Measurements from ENCODE around the gene CRADD.

CRADD gene

GRCh38 chr12:93699271-93700145, 22.3 kb downstream of the CRADD start:
- POLR2A ChIA-PET (ENCODE audit: low non-redundant PET) = interaction anchor here (0.6 kb wide), 1 partner anchor 10 kb away, joined by 4 read pairs; no protein-coding TSS in a partner anchor
- TF ChIP-seq, protein P1, sequence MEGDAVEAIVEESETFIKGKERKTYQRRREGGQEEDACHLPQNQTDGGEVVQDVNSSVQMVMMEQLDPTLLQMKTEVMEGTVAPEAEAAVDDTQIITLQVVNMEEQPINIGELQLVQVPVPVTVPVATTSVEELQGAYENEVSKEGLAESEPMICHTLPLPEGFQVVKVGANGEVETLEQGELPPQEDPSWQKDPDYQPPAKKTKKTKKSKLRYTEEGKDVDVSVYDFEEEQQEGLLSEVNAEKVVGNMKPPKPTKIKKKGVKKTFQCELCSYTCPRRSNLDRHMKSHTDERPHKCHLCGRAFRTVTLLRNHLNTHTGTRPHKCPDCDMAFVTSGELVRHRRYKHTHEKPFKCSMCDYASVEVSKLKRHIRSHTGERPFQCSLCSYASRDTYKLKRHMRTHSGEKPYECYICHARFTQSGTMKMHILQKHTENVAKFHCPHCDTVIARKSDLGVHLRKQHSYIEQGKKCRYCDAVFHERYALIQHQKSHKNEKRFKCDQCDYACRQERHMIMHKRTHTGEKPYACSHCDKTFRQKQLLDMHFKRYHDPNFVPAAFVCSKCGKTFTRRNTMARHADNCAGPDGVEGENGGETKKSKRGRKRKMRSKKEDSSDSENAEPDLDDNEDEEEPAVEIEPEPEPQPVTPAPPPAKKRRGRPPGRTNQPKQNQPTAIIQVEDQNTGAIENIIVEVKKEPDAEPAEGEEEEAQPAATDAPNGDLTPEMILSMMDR (conservative IDR thresholded peaks at IDR 0.05; ENCODE audit: low read depth) = no peak
- H3K27ac ChIP-seq = no peak overlapping the region
- CTCF ChIA-PET = interaction anchor here (0.6 kb wide), 1 partner anchor 109 kb away, joined by 3 read pairs; no protein-coding TSS in a partner anchor
- DNase-seq (ENCODE audit: low spot score) = no peak

- ChIA-PET CTCF (no interaction called here), POLR2A (ENCODE audit: low non-redundant PET) (no interaction called here)
- H3K27ac ChIP-seq = no peak overlapping the region
- DNase-seq (ENCODE audit: low spot score) = no peak
- TF ChIP-seq, protein P1 (conservative IDR thresholded peaks at IDR 0.05; ENCODE audit: low read depth) = no peak
Measured at GRCh38 chr12:93702707-93703315, 25.6 kb downstream of the CRADD start.

GRCh38 chr12:93704122-93704521, 26.9 kb downstream of the CRADD start:
- ChIA-PET CTCF (no interaction called here), POLR2A (ENCODE audit: low non-redundant PET) (no interaction called here)
- TF ChIP-seq, protein P1 (conservative IDR thresholded peaks at IDR 0.05; ENCODE audit: low read depth) = no peak
- no peak overlapping the region for H3K27ac ChIP-seq
- DNase-seq (ENCODE audit: low spot score) = no peak

DNA sequence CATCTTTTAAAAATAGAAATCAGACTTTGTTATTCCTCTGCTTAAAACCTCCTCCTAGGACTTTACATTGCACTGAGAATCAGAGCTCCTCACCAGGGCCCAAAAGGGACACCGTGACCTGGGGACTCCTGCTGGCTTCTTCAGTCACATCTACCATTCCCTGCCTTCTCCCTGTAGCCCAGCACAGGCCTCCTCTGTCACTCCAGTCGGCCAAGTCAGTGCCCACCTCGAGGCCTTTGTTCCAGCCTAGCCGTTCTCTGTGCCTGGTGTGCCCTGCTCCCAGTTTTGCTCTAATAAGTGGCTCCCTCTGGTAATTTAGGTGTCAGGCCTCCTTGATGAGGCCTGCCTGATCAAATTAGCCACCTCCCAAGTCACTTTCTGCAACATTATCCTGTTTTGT, 27.4 kb downstream of the CRADD start:
- CTCF ChIA-PET = no interaction called here
- TF ChIP-seq, protein P1 (conservative IDR thresholded peaks at IDR 0.05; ENCODE audit: low read depth) = no peak
- H3K27ac ChIP-seq = no peak overlapping the region

GRCh38 chr12:93705237-93705636, 28.1 kb downstream of the CRADD start:
- no peak overlapping the region for H3K27ac ChIP-seq
- no peak for DNase-seq (ENCODE audit: low spot score)
- ChIA-PET CTCF (interaction anchor here (1.0 kb wide), 1 partner anchor 13 kb away, joined by 4 read pairs; no protein-coding TSS in a partner anchor), POLR2A (ENCODE audit: low non-redundant PET) (no interaction called here)
- TF ChIP-seq, protein P1 (conservative IDR thresholded peaks at IDR 0.05; ENCODE audit: low read depth) = no peak

More for the DNA sequence above, 27.4 kb downstream of the CRADD start:
- no peak for DNase-seq (ENCODE audit: low spot score)
- POLR2A ChIA-PET (ENCODE audit: low non-redundant PET) = no interaction called here

GRCh38 chr12:93706387-93706786, 29.2 kb downstream of the CRADD start:
- ChIA-PET CTCF (interaction anchor here (0.6 to 1.0 kb wide), 3 partner anchors 15 to 415 kb away, joined by 3 to 4 read pairs (median 4); no protein-coding TSS in a partner anchor), POLR2A (ENCODE audit: low non-redundant PET) (no interaction called here)
- H3K27ac ChIP-seq = no peak overlapping the region
- no peak for DNase-seq (ENCODE audit: low spot score)
- TF ChIP-seq, protein P1 (conservative IDR thresholded peaks at IDR 0.05; ENCODE audit: low read depth) = no peak
